Activated CD8-positive, alpha-beta memory T cell treated with anti-CD3 and anti-CD28 coated beads for 1 hour (primary cell): Measurements from ENCODE around the gene VKORC1L1.
A peak's percentile ranks its signal among the peaks of the same experiment; 100 is the strongest.
"Not testable (repeated sequence)": the region's sequence is repeated elsewhere in the genome, so short reads cannot be mapped to it uniquely, and the experiment has no call there.

Experiments used
- DNase-seq, 2 donors: peaks; one replicate each; pipeline ENCODE4 v3.0.0-alpha.2; 2020; ENCODE audit warnings: low read depth in 1 of 2; ENCODE audit errors: extremely low read depth in 1 of 2

VKORC1L1 gene

GRCh38 chr7:65872776-65873581 is at the start of gene VKORC1L1:
VKORC1L1 (plus strand) TSS chr7:65873074; CDS start chr7:65873372, 298 bp downstream.
- peak; percentile 73 to 92 for DNase-seq

- DNase-seq: no peak
These were observed 45.5 kb upstream of the VKORC1L1 start for GRCh38 chr7:65827366-65827765.

DNA sequence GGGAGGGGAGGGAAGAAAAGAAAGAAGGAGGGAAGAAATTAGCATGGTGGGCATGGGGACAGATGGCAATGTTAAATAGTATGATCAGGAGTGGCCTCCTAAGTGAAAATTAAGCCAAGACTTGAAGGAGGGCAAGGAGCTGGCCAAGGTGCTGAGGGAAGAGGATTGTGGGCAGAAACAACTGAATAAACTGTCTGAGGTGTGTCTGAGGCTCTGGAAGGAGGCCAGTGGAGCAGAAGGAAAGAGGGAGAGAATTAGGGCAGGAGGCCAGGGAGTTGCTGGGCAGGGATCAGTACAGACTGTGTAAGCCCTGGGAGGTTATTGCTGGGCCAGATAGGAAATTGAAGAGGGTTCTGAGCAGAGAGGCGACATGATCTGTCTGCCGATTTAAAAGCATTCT is 40.6 kb upstream of the VKORC1L1 start:
- DNase-seq: no peak

GRCh38 chr7:65836684-65837083 is 36.2 kb upstream of the VKORC1L1 start:
- not testable (repeated sequence) for DNase-seq

DNA sequence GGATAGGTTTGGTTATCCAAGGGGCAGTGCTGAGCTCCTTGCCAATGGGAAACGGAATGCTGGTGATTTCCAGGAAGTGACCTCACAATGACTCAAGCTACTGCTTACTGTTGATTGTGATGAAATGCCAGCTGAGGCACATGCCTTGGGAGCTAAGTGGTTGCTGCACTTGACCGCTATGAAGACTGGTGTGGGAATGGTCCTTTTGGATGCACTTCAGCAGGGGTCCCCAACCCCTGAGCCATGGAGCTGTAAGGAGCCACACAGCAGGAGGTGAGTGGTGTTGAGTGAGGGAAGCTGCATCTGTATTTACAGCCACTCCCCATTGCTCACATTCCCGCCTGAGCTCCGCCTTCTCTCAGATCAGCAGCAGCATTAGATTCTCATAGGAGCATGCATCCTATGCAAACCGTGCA is 35.3 kb upstream of the VKORC1L1 start:
- not testable (repeated sequence) for DNase-seq

GRCh38 chr7:65839846-65840245 is 33.0 kb upstream of the VKORC1L1 start:
- DNase-seq: no peak

DNA sequence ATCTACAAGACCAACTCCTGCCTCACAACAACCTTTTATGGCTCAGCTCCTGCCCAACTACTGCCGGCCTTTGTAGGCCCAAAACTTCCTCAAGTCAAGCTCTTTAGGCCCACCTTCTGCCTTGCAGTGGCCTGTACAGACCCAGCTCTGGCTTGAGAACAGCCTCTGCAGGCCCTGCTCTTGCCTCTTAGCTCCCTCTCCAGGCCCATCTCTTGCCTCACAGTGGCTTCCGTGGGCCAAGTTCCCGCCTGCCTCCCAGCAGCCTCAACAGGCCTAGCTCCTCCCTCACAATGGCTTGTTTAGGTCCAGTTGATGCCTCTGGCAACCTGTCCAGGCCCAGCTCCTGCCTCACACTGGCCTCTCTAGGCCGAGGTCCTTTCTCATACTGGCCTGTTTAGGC is 32.4 kb upstream of the VKORC1L1 start:
- no peak for DNase-seq

DNA sequence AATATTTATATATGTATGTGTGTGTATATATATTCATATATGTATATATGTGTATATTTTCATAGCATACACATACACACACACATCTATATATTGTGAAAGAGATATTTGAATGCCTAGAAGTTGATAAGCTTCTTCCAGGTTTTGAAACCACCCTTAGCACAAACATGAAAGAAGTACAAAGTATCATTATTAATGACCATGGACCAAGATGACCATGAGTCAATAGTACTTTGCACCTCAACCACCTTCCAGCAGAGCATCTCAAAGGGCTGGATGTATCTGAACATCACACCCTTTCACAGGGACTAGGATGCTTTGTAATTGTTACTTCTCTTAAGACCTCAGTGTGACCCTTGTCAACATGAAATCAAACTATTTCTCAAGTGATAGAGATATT is 29.3 kb upstream of the VKORC1L1 start:
- not testable (repeated sequence) for DNase-seq

DNA sequence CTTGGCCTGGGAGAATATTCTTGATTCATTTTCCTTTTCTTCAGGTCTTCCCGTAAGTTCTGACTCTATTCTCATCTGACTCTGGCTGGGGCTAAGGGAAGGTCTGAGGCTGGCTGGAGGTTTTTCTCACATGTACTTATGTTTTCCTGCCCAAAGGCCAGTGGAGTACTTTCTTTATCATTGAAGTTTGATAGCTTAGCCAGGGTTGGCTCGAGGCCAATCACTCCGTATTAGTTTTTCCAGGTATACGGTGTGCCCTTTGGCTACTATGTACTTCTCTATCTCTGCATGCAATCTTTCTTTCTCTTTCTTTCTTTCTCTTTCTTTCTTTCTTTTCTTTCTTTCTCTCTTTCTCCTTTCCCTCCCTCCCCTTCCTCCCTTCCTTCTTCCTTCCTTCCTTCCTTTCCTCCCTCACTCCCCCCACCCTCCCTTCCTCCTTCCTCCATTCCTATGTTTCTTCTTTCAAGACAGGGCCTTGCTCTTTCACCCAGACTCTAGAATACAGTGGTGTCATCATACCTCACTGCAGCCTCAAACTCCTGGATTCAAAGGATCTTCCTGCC is 26.8 kb upstream of the VKORC1L1 start:
- no peak for DNase-seq

DNA sequence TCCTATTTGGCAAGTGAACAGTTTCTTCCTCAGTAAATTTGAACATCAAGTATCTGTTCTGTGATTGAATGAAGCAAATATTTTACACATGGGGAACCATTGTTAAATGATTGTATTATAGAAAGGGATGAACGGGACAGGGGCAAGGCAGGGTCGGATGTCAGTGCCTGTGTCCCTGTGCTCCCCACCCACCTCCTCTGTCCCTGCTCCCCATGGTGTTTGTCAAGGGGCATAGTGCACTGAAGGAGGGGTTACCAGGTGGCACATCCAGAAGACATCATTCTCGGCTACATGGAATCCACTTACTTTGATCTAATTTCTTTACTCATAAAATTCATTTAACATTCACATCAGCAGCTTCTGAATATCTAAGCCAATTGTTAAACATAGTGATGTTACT is 19.4 kb upstream of the VKORC1L1 start:
- DNase-seq: not testable (repeated sequence)

DNA sequence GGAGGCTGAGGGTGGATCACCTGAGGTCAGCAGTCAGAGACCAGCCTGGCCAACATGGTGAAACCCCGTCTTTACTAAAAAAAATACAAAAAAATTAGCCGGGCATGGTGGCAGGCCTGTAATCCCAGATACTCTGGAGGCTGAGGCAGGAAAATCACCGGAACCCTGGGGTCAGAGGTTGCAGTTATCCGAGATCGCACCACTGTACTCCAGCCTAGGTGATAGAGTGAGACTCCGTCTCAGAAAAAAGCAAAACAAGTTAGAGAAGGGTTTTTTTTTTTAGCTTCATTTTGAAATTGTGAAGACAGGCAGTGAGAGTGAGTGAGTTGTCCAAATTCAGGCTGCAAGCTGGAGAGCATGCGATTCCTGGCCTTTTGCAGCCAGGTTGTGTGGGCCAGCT is 19.0 kb upstream of the VKORC1L1 start:
- not testable (repeated sequence) for DNase-seq

DNA sequence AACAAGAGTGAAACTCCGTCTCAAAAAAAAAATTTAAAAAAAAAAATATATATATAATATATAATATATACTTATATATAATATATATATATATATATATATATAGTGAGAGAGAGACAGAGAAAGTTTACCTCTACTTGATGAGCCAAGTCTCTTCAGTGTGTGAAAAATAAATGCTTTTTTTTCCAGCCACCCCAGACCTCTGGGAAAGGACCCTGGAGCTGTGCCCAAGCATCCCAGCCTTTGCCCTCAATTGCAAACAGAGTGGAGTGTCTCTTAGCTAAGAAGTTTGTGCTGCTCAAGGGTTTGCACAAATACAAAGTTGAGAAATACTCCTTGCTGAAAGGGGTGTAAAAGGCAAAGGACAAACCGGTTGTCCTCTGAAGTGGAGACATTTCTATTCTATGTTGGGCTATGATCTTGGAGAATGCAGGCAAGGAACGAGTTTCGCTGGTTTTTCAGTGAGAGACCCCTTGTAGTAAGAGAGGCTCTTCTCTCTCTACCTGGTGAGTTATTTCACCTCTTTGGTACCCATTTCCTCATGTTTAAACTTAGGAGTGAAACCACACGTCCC is 15.5 kb upstream of the VKORC1L1 start:
- DNase-seq: not testable (repeated sequence)

DNA sequence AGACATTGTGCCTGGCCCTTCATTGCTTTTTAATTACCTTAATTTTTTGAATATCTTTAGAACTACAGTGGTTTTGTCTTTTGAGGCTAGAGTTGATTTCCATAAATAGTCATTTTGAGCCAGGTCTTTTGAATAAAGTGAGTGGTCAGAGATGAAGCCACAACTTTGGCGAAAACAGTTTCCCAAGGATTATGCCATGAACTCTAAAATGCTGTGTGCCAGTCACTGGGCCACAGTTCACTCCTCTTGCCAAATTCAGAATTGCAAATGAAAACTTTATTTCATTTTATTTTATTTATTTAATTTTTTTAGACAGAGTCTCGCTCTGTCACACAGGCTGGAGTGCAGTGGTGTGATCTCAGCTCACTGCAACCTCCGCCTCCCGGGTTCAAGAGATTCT is 14.2 kb upstream of the VKORC1L1 start:
- DNase-seq: not testable (repeated sequence)

GRCh38 chr7:65866244-65866643 is 6.6 kb upstream of the VKORC1L1 start:
- DNase-seq: not testable (repeated sequence)

DNA sequence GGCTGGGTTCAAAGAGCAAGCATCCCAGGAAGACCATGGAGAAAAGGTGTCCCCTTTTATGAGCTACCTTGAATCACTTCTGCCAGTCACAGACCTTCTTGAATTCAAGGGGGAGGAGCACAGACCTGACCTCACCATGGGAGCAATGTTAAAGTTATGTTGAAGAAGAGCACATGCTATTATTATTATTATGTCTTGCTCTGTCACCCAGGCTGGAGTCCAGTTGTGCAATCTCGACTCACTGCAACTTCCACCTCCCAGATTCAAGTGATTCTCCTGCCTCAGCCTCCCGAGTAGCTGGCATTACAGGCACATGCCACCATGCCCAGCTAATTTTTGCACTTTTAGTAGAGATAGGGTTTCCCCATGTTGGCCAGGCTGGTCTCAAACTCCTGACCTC is 5.2 kb upstream of the VKORC1L1 start:
- not testable (repeated sequence) for DNase-seq

- not testable (repeated sequence) for DNase-seq
These were observed 3.6 kb upstream of the VKORC1L1 start for GRCh38 chr7:65869312-65869711.

GRCh38 chr7:65871451-65871850 is 1.4 kb upstream of the VKORC1L1 start:
- not testable (repeated sequence) for DNase-seq

DNA sequence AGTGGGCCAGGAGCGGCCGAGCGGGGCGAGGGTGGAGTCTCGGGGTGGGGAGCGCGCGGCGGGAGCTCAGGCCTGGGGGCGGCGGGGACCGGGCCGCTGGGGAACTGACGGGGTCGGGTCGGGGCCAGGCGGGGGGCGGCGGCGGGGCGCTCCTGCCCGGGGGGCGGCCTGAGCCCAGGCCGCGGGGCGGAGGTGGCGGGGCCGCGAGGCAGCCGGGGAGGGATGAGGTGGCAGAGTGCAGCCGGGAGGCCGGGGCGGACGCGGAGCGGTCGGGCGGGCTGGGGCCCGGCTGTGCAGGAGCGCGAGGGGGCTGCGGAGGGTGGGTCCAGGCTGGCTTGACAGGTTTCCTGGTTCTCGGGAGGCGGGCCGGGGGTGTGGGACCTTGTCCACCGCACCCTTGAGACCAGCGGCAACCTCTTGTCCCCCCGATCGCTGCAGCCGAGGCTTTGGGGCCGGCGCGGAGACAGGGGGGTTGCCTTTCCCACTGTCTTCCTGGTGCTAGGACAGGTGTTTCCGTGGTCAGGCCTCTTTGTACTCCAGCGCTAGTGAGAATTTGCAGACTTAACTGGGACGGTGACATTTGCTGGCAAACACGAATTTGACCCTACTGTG is 814 bp downstream of the VKORC1L1 start:
- not testable (repeated sequence) for DNase-seq

GRCh38 chr7:65875715-65876114 is 2.8 kb downstream of the VKORC1L1 start:
- not testable (repeated sequence) for DNase-seq

DNA sequence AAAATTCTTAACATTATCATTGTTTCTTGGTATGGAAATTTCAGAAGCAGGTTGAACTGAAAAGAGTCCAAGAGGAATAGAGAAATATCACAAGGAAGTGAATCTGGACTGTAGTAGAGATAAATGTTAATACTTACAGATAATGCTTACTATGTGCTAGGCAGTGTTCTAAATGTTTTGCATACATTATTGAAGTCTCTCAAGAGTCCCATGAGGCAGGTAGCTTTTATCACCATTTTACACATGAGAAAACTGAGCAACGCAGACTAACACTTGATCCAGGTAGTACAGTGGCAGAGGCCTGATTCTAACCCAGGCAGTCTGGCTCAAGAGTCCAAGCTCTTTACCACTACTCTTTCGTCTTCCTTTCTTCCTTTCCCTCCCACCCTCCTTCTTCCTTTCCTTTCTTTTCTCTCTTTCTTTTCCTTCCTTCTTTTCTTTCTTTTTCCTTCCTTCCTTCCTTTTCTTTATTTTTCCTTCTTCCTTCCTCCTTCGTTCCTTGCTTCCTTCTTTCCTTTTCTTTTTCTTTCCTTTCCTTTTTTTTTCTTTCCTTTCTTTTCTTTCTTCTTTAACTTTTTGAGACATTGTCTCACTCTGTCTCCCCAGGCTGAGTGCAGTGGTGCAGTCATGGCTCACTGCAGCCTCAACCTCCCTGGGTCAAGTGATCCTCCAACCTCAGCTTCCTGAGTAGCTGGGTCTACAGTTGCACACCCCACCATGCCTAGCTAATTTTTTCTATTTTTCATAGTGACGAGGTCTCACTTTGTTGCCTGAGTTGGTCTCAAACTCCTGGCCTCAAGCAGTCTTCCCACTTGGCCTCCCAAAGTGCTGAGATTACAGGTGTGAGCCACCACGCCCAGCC is 6.6 kb downstream of the VKORC1L1 start:
- not testable (repeated sequence) for DNase-seq

- not testable (repeated sequence) for DNase-seq
These were observed 7.4 kb downstream of the VKORC1L1 start for GRCh38 chr7:65880242-65880641.
